NCI-H1092 (cell line): ENCODE measurements around the gene TSTD1.
"Not testable (repeated sequence)": the region's sequence is repeated elsewhere in the genome, so short reads cannot be mapped to it uniquely, and the experiment has no call there.

ENCODE experiments used
- DNase-seq: peaks from one replicate; lab custom pipeline; 2025; lab: John Stamatoyannopoulos, UW

TSTD1 gene

DNA sequence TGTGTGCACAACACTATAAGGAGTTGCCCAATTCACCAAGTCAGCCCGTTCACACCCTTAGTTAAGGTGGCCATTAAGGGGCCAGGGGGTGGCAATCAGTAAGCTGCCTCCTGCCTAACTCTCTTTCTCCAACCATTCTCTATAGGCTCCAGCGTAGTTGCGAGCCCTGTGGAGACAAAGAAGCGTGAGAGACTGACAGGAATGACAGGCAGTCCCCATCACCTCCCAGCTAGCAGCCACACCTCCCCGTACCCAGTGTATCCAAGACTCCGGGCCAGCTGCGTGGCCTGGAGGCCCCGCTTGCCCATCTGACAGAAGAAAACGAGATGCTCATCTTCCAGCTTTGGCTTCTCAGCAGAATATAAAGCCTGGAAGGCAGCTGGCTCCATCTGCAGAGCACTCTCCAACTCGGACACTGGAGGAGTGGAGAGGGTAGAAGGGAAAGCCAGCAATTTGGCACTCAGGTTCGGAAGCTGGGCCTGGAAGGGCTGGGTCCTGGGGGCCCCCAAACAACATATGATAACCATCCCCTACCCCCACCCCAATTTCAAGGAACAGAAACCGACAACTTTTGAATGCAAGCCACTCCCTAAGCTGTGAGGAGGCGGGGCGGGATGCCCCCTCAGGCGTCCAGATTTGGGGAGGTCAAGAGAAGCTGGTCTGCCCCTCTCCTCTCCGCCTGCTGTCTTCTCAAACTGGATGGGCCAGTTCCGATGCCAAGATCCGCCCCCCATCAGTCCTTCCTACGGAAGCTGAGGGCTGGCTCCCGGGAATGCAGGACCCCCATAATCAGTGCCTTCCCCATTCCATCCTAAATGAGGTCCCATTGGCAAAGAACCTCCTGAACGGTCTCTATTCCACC is 872 bp downstream of the TSTD1 start:
- no peak for DNase-seq

DNA sequence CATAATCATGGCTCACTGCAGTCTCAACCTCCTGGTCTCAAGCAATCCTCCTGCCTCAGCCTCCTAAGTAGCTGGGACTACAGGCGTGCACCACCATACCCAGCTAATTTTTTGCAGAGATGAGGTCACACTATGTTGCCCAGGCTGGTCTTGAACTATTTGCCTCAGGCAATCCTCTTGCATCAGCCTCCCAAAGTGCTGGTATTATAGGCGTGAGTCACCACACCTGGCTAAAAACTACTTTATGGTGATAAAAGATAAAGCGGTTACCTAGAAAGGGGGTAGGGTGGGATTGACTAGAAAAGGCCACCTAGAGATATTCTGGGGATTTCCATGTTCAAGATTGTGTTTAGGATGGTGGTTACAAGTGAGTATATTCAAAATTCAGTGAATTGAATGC is 5.0 kb downstream of the TSTD1 start:
- no peak for DNase-seq

DNA sequence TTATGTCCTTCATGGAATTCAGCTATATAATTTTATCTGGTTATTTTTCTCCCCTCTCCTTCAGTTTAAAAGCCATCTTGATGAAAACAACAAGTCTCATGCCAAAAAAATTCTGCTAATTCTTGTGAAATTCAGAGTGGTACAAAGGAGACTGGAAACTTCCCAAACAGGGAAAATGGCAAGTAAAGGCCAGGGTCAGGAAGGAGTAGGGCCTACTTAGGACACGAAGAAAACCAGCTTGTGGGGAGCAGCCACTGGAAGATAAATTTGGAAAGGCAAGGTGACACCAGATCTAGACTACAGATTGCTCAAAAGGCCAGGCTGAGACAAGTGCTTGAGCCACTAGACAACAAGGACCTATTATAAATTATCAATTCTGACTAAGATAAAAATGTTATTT is 6.4 kb downstream of the TSTD1 start:
- no peak for DNase-seq

DNA sequence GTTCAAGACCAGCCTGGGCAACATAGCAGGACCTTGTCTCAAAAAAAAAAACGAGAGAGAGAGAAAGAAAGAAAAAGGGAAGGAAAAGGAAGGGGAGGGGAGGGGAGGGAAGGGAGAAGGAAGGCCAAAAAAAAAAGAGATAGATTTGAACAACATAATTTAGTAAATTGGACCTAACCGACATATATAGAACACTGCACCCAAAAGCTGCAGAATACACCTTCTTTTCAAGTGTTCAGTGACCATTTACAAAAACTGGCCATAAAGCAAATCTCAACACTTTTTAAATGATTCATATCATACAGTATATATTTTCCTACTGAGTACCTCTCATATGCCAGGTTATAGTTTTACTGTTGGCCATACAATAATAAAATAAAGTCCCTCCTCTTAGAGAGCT is 6.9 kb downstream of the TSTD1 start:
- DNase-seq: no peak

DNA sequence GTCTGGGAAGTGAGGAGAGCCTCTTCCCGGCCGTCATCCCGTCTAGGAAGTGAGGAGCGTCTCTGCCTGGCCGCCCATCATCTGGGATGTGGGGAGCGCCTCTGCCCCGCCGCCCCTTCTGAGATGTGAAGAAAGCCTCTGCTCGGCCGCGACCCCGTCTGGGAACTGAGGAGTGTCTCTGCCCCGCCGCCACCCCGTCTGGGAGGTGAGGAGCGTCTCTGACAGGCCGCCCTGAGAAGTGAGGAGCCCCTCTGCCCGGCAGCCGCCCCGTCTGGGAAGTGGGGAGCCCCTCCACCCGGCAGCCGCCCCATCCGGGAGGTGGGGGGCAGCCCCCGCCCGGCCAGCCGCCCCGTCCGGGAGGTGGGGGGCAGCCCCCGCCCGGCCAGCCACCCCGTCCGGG is 9.3 kb downstream of the TSTD1 start:
- DNase-seq: not testable (repeated sequence)

DNA sequence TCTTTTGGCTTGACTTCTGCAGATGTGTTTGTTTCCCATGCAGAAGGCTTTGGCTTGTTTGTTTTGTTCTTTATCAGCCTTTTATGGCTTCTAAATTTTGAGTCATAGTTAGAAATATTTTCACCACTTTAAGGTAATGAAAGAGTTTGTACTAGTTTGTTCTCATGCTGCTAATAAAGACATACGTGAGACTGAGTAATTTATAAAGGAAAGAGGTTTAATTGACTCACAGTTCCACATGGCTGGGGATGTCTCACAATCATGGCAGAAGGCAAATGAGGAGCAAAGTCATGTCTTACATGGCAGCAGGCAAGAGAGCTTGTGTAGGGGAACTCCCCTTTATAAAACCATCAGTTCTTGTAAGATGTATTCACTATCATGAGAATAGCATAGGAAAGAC is 11.8 kb downstream of the TSTD1 start:
- not testable (repeated sequence) for DNase-seq

DNA sequence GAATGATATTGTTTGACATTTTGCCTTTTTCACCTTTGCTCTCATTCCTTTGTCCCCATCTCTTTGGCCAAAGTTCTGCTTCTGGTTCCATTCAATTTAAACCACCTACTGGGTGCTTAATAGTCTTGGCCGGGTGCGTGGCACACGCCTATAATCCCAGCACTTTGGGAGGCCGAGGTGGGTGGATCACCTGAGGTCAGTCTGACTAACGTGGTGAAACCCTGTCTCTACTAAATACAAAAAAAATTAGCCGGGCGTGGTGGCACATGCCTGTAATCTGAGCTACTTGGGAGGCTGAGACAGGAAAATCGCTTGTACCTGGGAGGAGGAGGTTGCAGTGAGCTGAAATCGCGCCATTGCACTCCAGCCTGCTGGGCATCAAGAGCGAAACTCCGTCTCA is 16.3 kb downstream of the TSTD1 start:
- not testable (repeated sequence) for DNase-seq

DNA sequence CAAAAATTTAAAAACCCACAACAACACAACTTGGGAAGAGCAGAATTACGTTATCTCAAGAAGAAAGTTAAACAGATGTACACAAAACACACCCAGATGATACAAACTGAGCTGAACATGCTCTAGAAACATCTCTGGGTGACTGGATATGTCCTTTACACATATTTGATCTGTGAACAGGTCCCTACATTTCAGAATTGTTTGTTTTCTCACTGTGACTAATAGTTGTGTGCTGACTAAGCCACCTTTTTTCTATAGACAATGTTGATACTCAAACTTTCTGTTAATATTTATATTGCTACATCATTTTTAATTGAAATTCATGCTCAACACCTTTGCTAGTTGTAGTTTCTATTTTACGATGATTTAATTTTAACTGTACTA is 16.8 kb downstream of the TSTD1 start:
- DNase-seq: no peak

DNA sequence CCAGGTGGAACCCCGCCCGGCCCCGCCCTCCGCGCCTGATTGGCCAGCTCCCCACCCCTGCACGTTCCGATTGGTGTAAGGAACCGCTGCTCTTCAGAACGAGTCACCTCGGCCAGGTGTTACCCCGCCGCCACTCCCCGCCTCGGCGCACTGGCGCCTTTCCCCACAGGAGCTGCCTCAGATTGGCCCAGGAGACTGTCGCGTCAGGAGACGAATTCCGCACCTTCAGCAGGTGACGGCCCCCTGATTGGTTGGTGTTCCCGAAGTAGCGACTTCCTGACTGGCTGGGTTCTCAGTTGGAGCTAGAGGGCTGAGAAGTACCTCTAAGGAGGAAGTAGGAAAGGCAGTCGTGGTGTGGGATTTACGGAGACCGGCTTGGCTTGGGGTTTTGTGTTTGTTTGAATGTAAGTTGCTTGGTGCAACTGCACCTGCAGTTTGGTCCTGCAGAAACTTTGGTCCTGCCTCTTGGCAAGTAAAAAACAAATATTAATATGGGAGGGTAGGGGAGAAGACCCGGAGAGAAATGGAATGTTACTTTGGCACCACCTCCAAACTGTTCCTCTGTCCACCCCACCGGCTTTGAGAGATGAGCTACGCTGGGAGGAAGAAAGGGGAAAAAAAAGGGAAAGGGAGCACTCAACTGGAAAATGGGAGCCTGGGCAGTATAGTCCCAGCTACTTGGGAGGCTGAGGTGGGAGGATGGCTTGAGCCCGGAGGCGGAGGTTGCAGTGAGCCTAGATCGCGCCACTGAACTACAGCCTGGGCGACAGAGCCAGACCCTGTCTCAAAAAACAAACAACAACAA is 17.4 kb downstream of the TSTD1 start:
- DNase-seq: peak; percentile 72

DNA sequence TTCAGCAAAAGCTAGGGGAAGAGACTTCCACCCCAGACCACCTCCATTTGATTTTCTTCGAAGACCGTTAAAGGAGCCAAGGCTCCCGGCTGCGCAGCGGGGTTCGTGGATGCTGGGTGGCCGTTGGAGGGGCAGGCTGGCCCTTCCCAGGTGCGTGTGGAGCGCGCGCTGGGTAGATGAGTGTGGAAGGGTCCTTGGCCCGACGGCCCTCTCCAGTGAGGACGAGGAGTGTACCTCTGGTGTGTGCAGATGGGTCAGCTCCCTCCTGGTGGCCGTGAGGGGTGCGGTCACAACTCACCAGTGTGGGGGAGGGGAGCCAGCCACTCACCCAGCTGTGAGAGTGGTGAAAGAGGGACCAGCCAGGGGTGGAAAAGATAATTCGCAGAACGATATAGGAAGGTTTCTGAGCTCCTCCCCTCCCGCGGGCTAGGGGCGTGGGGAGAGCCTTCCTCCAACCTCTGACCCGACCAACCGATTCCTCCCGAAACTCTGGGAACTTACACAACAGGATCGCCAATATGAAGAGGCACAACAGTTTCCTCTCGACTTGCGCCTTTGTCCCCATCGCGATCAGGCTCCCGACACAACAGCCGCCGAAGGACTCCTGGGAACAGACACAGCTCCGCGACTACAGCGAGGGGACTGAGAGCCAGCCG is 18.1 kb downstream of the TSTD1 start, which contains the start of gene F11R:
TSS of gene F11R (minus strand) at position 644 of the 656 bp plus-strand sequence. CDS start at position 565, 79 bp downstream.
- DNase-seq: peak; percentile 22

DNA sequence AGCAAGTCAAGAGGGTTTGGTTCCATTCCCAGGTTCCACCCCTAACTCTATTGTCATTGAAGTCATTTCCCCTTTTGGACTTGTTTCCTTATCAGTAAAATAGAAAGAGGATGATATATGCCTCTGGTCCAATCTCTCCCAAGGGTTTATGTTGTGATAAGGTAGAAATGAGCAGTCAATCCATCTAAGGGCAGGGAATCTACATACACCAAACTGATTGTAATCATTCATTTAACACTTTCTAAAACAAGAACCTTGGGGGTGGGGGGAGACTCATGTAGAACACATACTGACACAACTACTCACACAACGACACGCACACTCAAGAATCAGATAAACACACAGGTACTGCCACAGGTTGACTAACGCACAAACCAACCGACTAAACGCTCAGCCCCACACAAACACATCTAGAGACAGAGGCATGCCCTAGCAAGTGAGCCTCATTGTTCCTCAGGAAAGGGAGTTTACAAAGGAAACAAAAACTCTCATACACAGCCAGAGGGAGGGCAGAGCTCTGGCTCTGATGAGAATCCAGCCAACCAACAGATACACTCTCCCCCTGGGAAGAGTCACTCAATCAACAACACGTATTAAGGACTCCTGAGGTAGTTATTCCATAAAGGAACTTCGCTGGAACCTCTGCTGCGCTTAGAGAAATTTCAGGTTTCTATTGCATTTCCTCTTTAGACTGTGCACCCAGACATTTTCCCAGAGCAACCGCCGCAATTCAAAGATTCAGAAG is 18.8 kb downstream of the TSTD1 start:
- no peak for DNase-seq

DNA sequence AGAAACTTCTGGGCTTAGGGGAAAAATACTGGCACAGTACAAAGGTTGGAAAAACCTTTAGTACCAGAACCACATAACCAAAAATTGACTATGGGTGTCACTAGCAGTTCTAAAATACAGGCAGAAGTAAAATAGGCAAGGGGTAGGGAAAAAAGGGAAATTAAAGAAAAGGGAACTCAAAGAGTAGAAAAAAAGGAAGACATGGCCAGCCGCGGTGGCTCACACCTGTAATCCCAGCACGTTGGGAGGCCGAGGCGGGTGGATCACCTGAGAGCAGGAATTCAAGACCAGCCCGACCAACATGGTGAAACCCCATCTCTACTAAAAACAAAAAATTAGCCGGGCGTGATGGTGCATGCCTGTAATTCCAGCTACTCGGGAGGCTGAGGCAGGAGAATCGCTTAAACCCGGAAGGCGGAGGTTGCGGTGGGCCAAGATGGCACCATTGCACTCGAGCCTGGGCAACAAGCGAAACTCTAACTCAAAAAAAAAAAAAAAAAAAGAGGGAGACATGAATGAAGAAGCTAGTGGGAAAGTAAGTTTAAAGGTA is 19.6 kb downstream of the TSTD1 start:
- not testable (repeated sequence) for DNase-seq

DNA sequence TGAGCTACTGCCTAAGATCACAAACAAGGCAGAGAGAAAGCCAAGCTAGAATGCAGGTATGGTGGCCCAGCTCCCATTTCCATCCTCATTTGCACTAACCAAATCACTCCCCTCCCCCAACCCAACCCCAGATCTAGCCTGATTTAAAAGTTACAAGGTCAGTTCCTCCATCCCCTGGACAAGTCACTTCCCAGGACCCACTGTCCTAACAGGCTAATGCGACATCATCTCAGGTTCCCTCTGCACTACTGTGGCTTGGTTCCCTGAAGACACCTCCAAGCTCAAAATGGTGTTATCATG is 20.2 kb downstream of the TSTD1 start:
- no peak for DNase-seq

DNA sequence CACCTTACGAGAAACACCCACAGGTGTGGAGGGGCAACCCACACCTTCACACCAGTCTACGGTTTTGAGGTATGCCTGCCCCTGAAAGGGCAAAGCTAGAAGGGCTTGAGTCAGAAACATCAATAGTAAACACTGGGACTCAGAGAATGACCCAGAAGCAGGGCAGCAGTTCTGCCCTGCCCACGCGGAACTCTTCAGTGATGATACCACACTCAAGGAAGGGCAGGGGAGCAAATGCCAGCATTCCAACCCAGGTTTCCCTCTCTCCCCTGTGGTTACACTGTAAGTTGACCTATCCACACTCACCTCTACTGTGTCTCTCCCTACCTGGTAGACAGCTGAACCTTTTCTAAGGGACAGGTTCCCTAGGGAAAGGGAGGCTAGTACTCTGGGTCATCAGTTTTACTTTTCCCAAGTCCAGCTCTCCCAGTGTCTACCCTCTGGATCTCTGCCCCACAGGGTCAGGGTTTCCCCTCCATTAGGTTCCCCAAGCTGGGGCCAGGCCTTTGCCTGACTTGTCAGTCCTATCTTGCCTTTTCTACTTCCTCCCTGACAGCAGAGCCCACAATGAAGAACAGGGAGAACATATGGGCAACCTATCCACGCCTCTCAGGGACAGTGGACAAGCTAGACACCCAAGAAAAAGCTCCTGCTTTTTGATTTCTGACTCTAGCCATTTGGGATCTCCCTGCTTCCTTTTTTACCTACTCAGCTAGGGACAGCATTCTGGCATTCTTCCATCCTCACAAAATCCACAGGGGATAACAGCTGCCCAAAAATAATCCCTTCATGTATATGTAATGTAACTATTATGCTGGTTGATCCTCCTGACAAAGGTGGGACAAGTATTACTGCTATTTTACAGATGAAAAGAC is 20.8 kb downstream of the TSTD1 start:
- DNase-seq: no peak

DNA sequence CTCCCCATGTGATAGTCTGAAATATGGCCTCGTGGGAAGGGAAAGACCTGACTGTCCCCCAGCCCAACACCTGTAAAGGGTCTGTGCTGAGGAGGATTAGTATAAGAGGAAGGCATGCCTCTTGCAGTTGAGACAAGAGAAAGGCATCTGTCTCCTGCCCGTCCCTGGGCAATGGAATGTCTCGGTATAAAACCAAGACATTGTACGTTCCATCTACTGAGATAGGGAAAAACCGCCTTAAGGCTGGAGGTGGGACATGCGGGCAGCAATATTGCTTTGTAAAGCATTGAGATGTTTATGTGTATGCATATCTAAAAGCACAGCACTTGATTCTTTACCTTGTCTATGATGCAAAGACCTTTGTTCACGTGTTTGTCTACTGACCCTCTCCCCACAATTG is 21.6 kb downstream of the TSTD1 start:
- DNase-seq: not testable (repeated sequence)

DNA sequence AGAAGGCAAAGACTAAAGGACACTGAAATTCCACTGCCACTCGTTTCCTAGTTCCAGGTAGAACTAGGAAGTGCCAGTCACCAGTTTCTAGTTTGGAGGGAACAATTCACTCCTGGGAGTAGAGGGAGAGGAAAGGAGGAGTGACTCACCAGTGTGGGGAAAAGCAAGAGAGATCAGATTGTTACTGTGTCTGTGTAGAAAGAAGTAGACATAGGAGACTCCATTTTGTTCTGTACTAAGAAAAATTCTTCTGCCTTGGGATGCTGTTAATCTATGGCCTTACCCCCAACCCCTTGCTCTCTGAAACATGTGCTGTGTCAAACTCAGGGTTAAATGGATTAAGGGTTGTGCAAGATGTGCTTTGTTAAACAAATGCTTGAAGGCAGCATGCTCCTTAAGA is 22.1 kb downstream of the TSTD1 start:
- not testable (repeated sequence) for DNase-seq

DNA sequence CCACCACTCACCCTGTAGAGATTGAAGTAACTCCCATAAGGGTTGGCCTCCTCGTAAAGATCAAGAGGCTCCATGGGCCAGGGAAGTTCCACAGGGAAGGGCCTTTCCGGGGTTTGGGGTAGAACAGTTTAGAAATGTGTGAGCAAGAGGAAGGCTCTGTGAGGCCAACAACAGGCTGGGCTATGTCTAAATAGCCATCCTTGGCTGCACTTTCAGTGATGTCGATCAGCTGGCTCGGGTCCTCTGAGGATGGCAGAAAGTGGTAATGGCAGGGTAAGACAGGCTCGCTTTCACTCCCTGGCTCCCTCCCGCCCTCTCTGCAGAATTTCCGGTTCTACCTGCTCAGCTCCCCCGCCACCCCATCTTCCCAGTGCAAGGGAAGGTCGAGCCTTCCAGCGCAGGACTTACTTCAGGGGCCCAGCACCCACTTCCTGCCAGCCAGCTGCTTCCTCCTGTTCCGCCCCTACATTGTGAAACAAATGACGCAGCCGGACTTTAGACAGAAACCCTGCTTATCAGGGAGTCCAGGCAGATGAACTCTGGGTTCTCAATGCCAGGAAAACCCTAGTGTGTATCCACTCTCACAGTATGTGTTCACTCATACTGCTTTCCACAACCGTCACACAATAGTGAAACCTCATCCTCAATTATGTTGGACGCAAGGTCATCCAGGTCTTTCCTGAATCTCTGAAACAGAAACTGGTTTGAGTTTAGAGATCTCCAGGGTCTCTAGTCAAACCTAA is 25.1 kb downstream of the TSTD1 start:
- DNase-seq: no peak

DNA sequence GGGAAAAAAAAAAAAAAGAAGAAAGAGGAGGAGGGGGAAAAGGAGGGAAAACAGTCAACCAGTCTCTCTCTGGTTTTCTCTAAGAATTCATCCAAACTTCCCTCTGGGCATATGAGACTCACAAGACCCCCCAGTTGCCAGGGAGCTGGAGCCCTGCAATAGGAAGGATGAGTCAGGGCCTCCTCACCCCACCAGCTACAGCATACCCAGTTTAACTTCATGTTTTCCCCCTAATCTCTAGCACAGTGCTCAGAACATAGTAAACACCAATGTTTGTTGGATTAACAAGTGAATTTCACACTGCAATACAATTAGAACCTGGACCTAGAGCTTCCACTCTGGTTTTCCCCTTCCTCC is 25.7 kb downstream of the TSTD1 start:
- DNase-seq: no peak

DNA sequence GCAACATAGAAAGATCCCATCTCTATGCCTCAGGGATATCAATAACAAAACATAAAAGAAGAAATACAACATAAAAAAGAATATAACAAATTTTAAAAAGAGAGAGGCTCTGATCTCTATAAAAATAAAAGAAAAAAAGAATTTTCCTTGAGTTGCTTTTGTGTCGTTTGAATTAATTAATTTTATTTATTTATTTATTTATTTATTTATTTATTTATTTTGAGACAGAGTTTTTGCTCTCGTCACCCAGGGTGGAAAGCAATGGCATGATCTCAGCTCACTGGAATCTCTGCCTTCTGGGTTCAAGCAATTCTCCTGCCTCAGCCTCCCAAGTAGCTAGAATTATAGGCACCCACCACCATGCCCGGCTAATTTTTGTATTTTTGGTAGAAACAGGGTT is 26.3 kb downstream of the TSTD1 start:
- no peak for DNase-seq

DNA sequence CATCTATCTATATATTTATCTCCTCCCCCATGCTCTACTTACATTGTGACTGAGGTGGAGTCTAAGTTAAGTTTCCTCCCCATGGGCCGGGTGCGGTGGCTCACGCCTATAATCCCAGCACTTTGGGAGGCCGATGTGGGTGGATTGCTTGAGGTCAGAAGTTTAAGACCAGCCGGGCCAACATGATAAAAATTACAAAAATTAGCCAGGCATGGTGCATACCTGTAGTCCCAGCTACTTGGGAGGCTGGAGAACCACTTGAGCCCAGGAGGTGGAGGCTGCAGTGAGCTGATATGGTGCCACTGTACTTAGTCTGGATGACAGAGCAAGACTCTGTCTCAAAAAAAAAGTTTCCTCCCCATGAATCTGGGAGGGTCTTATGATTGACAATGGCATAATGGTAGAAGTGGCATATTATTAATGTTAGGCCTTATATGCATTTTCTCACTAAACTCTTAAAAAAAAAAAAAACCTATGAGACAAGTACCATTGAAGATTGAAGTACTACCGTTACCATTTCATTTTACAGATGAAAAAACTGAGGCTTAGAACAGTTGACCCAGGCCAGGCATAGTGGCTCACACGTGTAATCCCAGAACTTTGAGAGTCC is 29.1 kb downstream of the TSTD1 start:
- no peak for DNase-seq
